Measurements from ENCODE around the gene BUD31. TPM values are rescaled to one million over a fixed set of nuclear protein-coding genes. Genes with fewer than 3 reads are reported as not detected.

BUD31 gene
- total and polyA plus RNA-seq, 2 of the 13 experiments (the other 11 are each of a cell fraction or from before 2014, with no cell fraction given) = 35.1 to 79.1 TPM

GRCh38 chr7:99422186-99422585 lies 13.4 kb downstream of the BUD31 start (continued):
- TF ChIP-seq, protein P1, sequence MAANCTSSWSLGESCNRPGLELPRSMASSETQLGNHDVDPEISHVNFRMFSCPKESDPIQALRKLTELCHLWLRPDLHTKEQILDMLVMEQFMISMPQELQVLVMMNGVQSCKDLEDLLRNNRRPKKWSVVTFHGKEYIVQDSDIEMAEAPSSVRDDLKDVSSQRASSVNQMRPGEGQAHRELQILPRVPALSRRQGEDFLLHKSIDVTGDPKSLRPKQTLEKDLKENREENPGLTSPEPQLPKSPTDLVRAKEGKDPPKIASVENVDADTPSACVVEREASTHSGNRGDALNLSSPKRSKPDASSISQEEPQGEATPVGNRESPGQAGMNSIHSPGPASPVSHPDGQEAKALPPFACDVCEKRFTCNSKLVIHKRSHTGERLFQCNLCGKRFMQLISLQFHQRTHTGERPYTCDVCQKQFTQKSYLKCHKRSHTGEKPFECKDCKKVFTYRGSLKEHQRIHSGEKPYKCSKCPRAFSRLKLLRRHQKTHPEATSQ (CRISPR knock-in tag; IDR thresholded peaks at IDR 0.05; ENCODE audit: borderline replicate concordance) = no peak
- TF ChIP-seq, protein P2, sequence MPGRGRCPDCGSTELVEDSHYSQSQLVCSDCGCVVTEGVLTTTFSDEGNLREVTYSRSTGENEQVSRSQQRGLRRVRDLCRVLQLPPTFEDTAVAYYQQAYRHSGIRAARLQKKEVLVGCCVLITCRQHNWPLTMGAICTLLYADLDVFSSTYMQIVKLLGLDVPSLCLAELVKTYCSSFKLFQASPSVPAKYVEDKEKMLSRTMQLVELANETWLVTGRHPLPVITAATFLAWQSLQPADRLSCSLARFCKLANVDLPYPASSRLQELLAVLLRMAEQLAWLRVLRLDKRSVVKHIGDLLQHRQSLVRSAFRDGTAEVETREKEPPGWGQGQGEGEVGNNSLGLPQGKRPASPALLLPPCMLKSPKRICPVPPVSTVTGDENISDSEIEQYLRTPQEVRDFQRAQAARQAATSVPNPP (CRISPR knock-in tag; IDR thresholded peaks at IDR 0.05) = no peak
- TF ChIP-seq, protein P3, sequence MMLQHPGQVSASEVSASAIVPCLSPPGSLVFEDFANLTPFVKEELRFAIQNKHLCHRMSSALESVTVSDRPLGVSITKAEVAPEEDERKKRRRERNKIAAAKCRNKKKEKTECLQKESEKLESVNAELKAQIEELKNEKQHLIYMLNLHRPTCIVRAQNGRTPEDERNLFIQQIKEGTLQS (CRISPR knock-in tag; IDR thresholded peaks at IDR 0.05) = no peak
- TF ChIP-seq NR2F6 (IDR thresholded peaks at IDR 0.05) (no peak), NR2F6 (CRISPR knock-in tag; IDR thresholded peaks at IDR 0.05) (no peak), SMARCC2 (IDR thresholded peaks at IDR 0.05) (no peak)

DNA sequence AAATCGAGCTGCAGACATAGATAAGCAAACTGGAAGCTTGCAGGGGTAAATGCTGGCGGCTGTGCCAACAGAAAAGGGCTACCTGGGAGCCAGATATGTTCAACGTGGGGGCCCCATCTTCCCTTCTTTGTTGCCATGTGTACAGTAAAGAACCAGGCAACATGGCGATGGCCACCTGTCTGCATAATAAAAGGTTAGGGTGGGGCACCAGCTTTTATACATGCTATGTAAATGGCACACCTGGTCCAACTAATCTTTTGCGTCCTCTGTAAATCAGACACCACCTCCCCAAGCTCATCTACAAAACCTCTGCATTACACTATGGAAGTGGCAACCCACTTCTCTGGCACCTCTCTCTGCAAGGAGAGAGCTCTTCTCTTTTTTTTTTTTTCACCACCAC lies 13.9 kb downstream of the BUD31 start:
- no peak for TF ChIP-seq ZBTB33 (CRISPR knock-in tag; IDR thresholded peaks at IDR 0.05)
- no peak for TF ChIP-seq ZNF331 (CRISPR knock-in tag; IDR thresholded peaks at IDR 0.05)
- TF ChIP-seq, protein P4, sequence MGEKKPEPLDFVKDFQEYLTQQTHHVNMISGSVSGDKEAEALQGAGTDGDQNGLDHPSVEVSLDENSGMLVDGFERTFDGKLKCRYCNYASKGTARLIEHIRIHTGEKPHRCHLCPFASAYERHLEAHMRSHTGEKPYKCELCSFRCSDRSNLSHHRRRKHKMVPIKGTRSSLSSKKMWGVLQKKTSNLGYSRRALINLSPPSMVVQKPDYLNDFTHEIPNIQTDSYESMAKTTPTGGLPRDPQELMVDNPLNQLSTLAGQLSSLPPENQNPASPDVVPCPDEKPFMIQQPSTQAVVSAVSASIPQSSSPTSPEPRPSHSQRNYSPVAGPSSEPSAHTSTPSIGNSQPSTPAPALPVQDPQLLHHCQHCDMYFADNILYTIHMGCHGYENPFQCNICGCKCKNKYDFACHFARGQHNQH (CRISPR knock-in tag; IDR thresholded peaks at IDR 0.05) = no peak
- TF ChIP-seq FOXA3 (CRISPR knock-in tag; IDR thresholded peaks at IDR 0.05) = no peak
- no peak for TF ChIP-seq PITX1 (CRISPR knock-in tag; IDR thresholded peaks at IDR 0.05)
- TF ChIP-seq REXO4 (CRISPR knock-in tag; IDR thresholded peaks at IDR 0.05; ENCODE audit: borderline replicate concordance) = no peak
- TF ChIP-seq ZNF766 (CRISPR knock-in tag; IDR thresholded peaks at IDR 0.05; ENCODE audit: borderline replicate concordance) = no peak
- TF ChIP-seq ZSCAN25 (CRISPR knock-in tag; IDR thresholded peaks at IDR 0.05) = no peak
- TF ChIP-seq, protein P5, sequence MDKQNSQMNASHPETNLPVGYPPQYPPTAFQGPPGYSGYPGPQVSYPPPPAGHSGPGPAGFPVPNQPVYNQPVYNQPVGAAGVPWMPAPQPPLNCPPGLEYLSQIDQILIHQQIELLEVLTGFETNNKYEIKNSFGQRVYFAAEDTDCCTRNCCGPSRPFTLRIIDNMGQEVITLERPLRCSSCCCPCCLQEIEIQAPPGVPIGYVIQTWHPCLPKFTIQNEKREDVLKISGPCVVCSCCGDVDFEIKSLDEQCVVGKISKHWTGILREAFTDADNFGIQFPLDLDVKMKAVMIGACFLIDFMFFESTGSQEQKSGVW (CRISPR knock-in tag; IDR thresholded peaks at IDR 0.05; ENCODE audit: borderline replicate concordance) = no peak
- no peak for TF ChIP-seq ZNF567 (CRISPR knock-in tag; IDR thresholded peaks at IDR 0.05; ENCODE audit: borderline replicate concordance)
- TF ChIP-seq NFKBIZ (CRISPR knock-in tag; IDR thresholded peaks at IDR 0.05) = no peak
- TF ChIP-seq ZMAT3 (CRISPR knock-in tag; conservative IDR thresholded peaks at IDR 0.05) = no peak
- intact Hi-C loops (cut with micrococcal nuclease; ENCODE audit: unreplicated experiment) = no loop called here
- DNase-seq (ENCODE audit: low spot score) (no peak), FAIRE-seq (no peak), ATAC-seq (no peak)
- Histone ChIP-seq H3K79me2 (ENCODE audit: insufficient read depth, low read length) (no peaks in the 10 kb centered on the region), H3K27ac (ENCODE audit: extremely low read length, insufficient read depth, low read length) (no peak overlapping the region), H3K4me1 (ENCODE audit: insufficient read depth, low read length) (0 out of 2 replicates have a peak, but pooled peaks cover 7% of the 10 kb centered on the region), H3K9me3 (ENCODE audit: low read length) (no peaks in the 10 kb centered on the region), H3K36me3 (replicated peaks in 1 of 2; ENCODE audit: control insufficient read depth in 1 of 2, insufficient read depth in 2 of 2, low read length in 2 of 2) (peaks cover 26 to 53% of the 10 kb centered on the region in 2 experiments), H3K27me3 (ENCODE audit: control insufficient read depth in 1 of 2, insufficient read depth in 2 of 2, low read length in 2 of 2) (no peaks in the 10 kb centered on the region), H3K4me2 (ENCODE audit: low read depth, low read length) (no peak overlapping the region), H3K9ac (ENCODE audit: insufficient read depth, low read depth, low read length) (no peak overlapping the region), H3K4me3 (replicated peaks in 1 of 3; ENCODE audit: insufficient read depth in 1 of 3, low read depth in 2 of 3, low read length in 3 of 3) (no peak overlapping the region), H4K20me1 (ENCODE audit: insufficient read depth, low read length) (0 out of 2 replicates have a peak, but pooled peaks cover under 1% of the 10 kb centered on the region), H2AFZ (ENCODE audit: low read length) (no peak overlapping the region)
- in situ Hi-C loops (cut with HindIII; ENCODE audit: extremely low pct_ligation_motif_present, low pct_unique_long_range_greater_than_20kb) = no loop called here
- 70% methylated on average over 3 of the region's 5 CpGs for WGBS (ENCODE audit: low lambda C conversion rate)
- CTCF ChIA-PET (ENCODE audit: low intra/inter-chr PET ratio, low total read pairs) = no interaction called here
- POLR2A ChIA-PET = interaction anchor here (1.3 kb wide), 1 partner anchor 13 kb away, joined by 6 read pairs; the partner anchor contains the start of genes BUD31 and PDAP1
- BruUV-seq (replicated peaks) = no TSS peak

All from HepG2 (cell line).